GM21367 (cell line): Measurements from ENCODE around the gene EPS8L1.
A peak's percentile ranks its signal among the peaks of the same experiment; 100 is the strongest.

Experiments used
- ATAC-seq: cut with Tn5 transposase; IDR thresholded peaks from one replicate; pipeline ENCODE4 v1.9.1; 2021; ENCODE audit not compliant: unreplicated experiment

EPS8L1 gene

DNA sequence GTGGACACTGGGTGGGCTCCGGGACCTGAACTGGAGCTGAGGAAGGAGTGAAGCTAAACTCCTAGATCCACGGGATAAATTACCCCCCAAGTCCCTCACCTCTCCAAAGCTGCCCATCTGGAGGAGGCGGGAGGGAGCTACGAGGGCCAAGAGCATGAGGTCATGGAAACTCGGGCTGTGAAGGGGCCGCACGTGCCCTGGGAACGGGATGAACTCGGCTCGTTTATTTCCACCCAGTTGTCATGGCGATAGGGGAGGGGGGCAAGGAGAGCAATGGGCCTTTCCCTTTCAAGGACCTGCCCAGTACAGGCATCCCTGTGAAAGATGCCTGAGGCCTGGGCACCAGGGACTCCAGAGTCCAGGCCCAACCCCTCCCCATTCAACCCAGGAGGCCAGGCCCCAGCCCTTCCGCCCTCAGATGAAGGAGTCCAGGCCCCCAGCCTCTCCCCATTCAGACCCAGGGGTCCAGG is 37.9 kb downstream of the EPS8L1 start:
- ATAC-seq = no peak

DNA sequence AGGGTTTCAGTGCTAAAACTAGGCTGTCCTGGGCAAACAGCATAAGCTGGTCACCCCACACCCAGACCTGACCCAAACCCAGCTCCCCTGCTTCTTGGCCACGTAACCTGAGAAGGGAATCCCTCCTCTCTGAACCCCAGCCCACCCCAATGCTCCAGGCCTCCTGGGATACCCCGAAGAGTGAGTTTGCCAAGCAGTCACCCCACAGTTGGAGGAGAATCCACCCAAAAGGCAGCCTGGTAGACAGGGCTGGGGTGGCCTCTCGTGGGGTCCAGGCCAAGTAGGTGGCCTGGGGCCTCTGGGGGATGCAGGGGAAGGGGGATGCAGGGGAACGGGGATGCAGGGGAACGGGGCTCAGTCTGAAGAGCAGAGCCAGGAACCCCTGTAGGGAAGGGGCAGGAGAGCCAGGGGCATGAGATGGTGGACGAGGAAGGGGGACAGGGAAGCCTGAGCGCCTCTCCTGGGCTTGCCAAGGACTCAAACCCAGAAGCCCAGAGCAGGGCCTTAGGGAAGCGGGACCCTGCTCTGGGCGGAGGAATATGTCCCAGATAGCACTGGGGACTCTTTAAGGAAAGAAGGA is 39.0 kb downstream of the EPS8L1 start:
- ATAC-seq = no peak

DNA sequence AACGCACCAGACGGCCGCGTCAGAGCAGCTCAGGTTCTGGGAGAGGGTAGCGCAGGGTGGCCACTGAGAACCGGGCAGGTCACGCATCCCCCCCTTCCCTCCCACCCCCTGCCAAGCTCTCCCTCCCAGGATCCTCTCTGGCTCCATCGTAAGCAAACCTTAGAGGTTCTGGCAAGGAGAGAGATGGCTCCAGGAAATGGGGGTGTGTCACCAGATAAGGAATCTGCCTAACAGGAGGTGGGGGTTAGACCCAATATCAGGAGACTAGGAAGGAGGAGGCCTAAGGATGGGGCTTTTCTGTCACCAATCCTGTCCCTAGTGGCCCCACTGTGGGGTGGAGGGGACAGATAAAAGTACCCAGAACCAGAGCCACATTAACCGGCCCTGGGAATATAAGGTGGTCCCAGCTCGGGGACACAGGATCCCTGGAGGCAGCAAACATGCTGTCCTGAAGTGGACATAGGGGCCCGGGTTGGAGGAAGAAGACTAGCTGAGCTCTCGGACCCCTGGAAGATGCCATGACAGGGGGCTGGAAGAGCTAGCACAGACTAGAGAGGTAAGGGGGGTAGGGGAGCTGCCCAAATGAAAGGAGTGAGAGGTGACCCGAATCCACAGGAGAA is 39.9 kb downstream of the EPS8L1 start:
- no peak for ATAC-seq

DNA sequence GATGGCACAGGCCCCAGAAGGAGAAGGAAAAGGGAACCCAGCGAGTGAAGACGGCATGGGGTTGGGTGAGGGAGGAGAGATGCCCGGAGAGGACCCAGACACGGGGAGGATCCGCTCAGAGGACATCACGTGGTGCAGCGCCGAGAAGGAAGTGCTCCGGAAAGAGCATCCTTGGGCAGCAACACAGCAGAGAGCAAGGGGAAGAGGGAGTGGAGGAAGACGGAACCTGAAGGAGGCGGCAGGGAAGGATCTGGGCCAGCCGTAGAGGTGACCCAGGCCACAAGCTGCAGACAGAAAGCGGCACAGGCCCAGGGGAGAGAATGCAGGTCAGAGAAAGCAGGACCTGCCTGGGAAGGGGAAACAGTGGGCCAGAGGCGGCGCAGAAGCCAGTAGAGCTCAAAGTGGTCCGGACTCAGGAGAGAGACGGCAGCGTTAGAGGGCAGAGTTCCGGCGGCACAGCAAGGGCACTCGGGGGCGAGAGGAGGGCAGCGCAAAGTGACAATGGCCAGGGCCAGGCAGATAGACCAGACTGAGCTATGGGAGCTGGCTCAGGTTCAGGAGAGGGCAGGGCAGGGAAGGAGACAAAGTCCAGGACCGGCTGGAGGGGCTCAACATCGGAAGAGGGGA is 40.7 kb downstream of the EPS8L1 start:
- no peak for ATAC-seq

DNA sequence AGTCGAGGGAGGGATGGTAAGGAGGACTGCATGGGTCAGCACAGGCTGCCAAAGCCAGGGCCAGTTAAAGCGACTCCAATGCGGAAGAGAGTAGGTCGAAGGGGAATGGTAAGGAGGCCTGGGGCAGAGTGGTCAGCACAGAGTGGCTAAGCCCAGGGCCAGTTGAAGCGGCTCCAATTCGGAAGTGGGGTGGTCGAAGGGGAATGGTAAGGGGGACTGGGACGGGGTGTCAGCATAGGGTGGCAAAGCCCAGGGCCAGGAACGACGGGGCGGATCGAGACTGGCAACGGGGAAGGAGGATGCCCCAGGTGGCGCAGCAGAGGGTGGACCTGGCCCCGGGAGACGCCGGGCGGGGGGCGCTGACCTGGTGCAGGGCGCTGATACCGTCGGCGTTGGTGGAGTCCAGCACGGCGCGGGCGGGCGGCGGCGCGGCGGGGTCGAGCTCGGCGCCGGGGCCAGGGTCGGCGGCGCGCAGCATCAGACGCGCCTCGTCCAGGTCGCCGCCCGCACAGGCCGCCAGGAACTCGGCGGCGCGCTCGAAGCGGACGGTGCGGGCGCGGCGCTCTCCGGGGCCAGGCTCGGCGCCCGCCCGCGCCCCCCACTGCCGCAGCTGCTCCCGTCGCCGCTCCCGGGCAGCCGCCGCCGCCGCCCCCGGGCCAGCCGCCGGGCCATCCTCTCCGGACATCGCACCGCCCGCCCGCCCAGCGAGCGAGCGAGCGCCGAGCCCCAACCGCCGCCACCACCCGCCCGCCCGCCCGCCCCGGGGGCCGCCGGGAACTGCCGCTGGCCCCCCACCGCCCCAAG is 41.4 kb downstream of the EPS8L1 start, which contains the start of gene PPP1R12C:
Gene PPP1R12C (minus strand): TSS at position 779 of the 804 bp plus-strand sequence. CDS start 94 bp downstream, at position 685.
- no peak for ATAC-seq

DNA sequence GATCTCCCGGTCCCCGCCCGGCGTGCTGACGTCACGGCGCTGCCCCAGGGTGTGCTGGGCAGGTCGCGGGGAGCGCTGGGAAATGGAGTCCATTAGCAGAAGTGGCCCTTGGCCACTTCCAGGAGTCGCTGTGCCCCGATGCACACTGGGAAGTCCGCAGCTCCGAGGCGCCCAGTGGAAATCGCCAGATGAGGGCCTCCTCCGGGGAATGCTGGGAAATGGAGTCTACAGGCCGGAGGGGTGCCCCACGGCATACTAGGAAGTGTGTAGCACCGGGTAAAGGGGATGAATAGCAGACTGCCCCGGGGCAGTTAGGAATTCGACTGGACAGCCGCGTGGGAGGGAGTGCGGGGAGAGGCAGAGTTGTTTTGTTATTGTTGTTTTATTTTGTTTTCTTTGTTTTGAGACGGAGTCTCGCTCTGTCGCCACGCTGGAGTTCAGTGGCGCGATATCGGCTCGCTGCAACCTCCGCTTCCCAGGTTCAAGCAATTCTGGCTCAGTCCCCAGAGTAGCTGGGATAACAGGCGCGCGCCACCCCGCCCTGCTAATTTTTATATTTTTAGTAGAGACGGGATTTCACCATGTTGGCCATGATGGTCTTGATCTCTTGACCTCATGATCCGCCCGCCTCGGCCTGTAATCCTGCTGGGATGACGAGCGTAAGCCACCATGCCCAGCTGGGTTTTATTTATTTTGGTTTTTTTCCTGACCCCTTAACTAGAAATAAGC is 42.2 kb downstream of the EPS8L1 start:
- ATAC-seq = peak; percentile 72

DNA sequence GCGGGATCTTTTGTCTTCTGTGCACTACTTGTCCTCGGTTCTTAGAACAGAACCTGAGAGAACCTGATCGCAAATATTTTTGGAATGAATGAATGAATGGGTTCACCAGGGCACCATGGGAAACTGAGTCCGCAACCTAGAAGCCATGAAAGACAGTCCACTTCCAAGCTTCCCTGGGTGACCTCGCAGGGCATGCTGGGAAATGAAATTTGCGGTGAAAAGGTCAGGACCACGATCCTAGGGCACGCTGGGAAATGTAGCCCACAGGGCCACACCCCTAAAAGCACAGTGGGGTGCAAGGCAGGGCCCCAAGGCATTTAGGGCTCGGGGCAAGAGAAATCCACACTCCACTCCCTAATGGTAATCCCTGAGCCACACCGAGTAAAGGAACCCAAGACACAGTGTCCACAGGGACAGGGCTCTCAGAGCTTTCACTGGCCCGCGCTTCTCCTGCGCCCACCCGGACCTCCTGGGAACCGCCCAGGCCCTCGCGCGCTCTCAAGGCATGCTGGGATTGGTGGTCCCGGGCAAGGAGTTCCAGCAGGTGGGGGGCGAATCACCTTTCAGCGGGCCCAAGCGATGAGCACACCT is 42.8 kb downstream of the EPS8L1 start:
- ATAC-seq = no peak

DNA sequence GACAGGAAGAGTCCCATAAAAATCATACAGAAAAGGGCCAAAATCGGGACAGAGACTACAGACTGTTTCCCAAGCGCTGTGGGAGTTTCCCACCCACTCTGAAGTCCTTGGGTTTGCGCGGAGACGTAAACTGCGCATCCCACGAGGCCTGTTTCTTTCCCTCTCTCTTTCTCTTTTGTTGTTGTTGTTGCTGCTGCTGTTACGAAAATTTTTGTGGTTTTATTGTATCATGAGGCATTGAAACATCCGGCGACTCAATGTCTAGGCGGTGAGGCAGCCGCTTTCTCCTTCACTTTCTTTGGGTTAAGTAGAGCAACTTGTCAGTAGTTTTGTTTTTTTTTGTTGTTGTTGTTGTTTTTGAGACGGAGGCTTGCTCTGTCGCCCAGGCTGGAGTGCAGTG is 43.4 kb downstream of the EPS8L1 start:
- ATAC-seq = no peak

DNA sequence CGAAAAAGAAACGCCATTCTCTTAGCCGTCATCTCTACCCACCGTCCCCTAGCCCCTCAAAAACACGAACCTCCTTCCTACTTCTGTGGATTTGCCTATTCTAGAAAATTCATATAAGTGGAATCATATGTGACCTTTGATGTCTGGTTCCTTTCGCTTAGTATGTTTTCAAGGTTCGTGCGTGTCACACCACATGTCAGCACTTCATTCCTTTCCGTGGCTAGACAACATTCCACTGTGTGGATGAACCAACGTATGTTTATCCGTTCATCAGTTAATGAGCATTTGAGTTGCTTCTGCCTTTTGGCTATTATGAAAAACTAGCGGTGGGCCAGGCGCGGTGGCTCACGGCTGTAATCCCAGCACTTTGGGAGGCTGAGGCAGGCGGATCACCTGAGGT is 55.8 kb downstream of the EPS8L1 start:
- no peak for ATAC-seq

DNA sequence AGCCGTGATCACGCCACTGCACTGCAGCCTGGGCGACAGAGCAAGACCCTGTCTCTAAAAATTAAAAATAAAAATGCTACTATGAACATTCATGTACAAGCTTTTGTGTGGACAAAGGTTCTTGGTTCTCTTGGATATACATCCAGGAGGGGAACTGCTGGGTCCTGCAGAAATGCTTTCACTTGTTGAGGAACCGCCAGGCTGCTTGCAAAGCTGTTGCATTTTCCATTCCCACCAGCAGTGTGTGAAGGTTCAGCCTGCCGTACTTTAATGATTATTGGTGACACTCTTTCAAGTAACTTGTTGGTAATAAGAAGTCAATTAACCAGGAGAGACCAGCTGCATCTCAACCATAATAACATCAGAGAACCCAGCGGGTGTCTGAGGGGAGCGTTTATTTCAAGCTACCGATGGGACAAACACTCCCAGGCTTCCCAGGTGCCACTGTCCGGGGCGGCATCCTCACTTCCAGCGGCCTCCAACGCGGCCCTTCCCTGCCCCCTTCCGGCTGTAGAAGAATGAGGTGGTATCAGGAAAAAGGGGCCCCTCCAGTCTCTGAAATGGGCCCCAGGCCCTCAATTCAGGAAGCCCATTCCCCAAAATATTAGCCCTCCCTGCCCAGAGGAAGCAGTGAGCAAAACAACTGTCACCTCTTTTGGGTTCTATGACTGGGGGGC is 56.9 kb downstream of the EPS8L1 start:
- no peak for ATAC-seq

DNA sequence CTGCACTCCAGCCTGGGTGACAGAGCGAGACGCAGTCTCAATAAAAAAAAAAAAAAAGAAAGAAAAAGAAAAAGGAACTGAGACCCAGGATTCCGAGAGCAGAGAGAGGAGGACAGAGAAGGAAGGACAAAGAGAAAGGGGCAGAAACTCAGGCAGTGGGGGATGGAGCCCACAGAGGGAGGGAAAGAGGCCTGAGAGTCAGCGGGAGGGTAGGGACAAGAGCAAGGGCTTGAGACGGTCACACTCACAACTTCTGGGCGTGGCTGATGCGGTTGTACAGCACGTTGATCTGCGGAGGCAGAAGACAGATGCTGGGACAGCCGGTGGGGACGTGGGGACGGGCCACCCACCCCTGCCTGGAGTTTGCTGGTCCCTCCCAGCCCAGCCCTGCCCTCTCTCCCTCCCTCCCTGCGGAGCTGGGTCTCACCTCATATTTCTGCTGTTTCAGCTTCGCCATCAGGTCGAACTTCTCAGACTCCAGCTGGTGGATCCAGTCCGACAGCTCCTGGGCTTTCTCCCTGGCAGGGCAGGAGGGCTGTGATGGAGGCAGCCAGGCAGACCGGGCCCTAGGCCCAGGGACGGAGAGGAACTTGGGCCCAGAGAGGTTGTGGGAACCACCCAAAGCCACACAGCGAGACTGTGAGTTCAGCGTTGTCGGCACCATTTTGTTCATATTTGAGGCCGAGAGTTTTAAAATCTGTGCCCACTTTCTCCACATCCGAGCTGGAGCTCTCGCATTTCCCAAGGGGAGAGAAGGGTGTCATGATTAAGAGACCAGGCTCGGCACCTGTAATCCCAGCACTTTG is 58.2 kb downstream of the EPS8L1 start:
- ATAC-seq = no peak

DNA sequence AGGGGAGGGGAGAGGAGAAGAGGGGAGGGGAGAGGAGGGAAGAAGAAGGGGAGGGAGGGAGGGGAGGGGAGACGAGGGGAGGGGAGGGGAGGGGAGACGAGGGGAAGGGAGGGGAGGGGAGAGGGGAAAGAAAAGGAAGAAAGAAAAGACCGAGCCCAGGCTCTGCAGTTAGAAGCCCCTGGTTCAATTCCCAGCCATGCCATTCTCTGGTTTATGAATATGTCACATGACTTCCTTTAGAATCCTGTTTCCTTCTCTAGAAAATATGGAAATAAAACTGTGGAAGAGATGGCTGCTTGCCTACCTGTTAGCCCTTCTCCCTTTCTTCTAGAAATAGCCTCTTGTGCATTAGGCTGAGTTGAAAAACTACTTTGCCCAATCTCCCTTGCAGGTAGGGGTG is 59.1 kb downstream of the EPS8L1 start:
- ATAC-seq = no peak

DNA sequence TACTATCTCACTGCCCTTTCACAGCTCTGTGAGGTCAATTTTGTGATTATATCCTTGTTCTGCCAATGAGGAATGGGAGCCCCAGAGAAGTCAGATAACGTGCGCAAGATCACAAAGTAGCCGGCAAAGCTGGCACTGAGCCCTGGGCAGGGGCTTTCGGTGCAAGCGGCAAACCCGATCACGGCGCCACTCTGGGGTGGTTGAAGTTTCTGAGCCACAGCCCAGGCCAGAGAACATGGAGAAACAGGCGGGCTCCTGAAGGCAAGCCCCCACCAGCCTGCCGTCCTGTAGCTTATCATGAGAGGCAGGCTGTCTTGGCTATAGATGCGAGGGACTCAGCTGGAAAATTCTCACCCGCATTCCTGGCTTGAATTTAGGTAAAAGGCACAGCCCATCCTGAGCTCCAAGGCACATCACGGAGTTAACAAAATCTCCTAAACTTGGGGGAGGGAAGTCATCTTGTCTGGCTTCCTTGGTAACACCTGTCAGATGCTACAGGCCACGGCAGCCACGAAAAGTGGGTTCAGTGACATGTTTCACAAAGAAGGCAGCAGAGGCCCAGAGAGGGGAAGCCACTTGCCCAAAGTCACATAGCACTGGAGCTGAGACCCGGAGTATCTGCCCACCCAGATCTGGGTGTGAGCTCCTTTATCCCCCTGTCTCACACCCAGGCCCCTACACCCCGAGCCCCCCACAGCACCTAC is 60.9 kb downstream of the EPS8L1 start:
- no peak for ATAC-seq
